H9 (cell line): ENCODE measurements around the gene CSF1R. TPM values are rescaled to one million over a fixed set of nuclear protein-coding genes. Genes with fewer than 3 reads are reported as not detected.

Experiments
- DNase-seq: peaks from one replicate; pipeline ENCODE4 v3.0.0-alpha.2; 2017
- H2AFZ ChIP-seq: one replicate; pipeline ENCODE4 v1.6.1; 2013; ENCODE audit warnings: mild to moderate bottlenecking, low read length, control low read depth, moderate library complexity
- H2AK5ac ChIP-seq: 2 replicates; pipeline ENCODE4 v1.6.1; 2013; ENCODE audit warnings: low read length, control low read depth, mixed read lengths; ENCODE audit not compliant: insufficient read length
- H2BK120ac ChIP-seq: one replicate; pipeline ENCODE4 v1.6.1; 2013; ENCODE audit warnings: low read depth, mild to moderate bottlenecking, low read length, control low read depth, inconsistent platforms; ENCODE audit not compliant: poor library complexity, severe bottlenecking
- H2BK12ac ChIP-seq: 2 replicates; pipeline ENCODE4 v1.6.1; 2013; ENCODE audit warnings: low read length, control low read depth, mixed read lengths, low read depth; ENCODE audit not compliant: insufficient read length
- H2BK15ac ChIP-seq: 2 replicates; pipeline ENCODE4 v1.6.1; 2013; ENCODE audit warnings: low read depth, low read length, control low read depth
- H2BK20ac ChIP-seq: one replicate; pipeline ENCODE4 v1.6.1; 2013; ENCODE audit warnings: low read depth, mild to moderate bottlenecking, low read length, control low read depth, inconsistent platforms; ENCODE audit not compliant: poor library complexity, severe bottlenecking
- H2BK5ac ChIP-seq: 2 replicates; pipeline ENCODE4 v1.6.1; 2013; ENCODE audit warnings: low read length, control low read depth, mixed read lengths; ENCODE audit not compliant: insufficient read length
- H3K14ac ChIP-seq: 2 replicates; pipeline ENCODE4 v1.6.1; 2013; ENCODE audit warnings: low read length, control low read depth; ENCODE audit not compliant: insufficient read depth
- H3K18ac ChIP-seq: 2 replicates; pipeline ENCODE4 v1.6.1; 2013; ENCODE audit warnings: low read depth, mild to moderate bottlenecking, mixed read lengths, low read length, control low read depth; ENCODE audit not compliant: insufficient read length
- H3K23ac ChIP-seq: 2 replicates; pipeline ENCODE4 v1.6.1; 2013; ENCODE audit warnings: low read length, control low read depth, mixed read lengths, low read depth; ENCODE audit not compliant: insufficient read length
- H3K23me2 ChIP-seq: 2 replicates; pipeline ENCODE4 v1.6.1; 2013; ENCODE audit warnings: low read depth, mild to moderate bottlenecking, mixed read lengths, low read length, control low read depth; ENCODE audit not compliant: insufficient read length, poor library complexity, severe bottlenecking
- H3K27ac ChIP-seq: 2 replicates; pipeline ENCODE4 v1.5.1; 2013; ENCODE audit warnings: low read length, control low read depth, mixed read lengths, low read depth; ENCODE audit not compliant: insufficient read length
- H3K27me3 ChIP-seq: 2 replicates; pipeline ENCODE4 v1.6.1; 2013; ENCODE audit warnings: low read length, control low read depth, inconsistent platforms; ENCODE audit not compliant: insufficient read depth
- H3K4ac ChIP-seq: 2 replicates; pipeline ENCODE4 v1.6.1; 2013; ENCODE audit warnings: low read depth, mild to moderate bottlenecking, control low read depth, inconsistent platforms, low read length, moderate library complexity
- H3K4me1 ChIP-seq: 2 replicates; pipeline ENCODE4 v1.6.1; 2013; ENCODE audit warnings: low read length, control low read depth, inconsistent platforms; ENCODE audit not compliant: insufficient read depth
- H3K4me2 ChIP-seq: 2 replicates; pipeline ENCODE4 v1.6.1; 2013; ENCODE audit warnings: low read length, control low read depth, mixed read lengths; ENCODE audit not compliant: insufficient read length, insufficient read depth
- H3K56ac ChIP-seq: 2 replicates; pipeline ENCODE4 v1.6.1; 2013; ENCODE audit warnings: low read depth, mild to moderate bottlenecking, mixed read lengths, low read length, control low read depth; ENCODE audit not compliant: insufficient read length
- H3K79me1 ChIP-seq: 2 replicates; pipeline ENCODE4 v1.6.1; 2013; ENCODE audit warnings: low read depth, mild to moderate bottlenecking, moderate library complexity, low read length, control low read depth, inconsistent platforms; ENCODE audit not compliant: insufficient read depth, poor library complexity, severe bottlenecking
- H3K79me2 ChIP-seq: 2 replicates; pipeline ENCODE4 v1.6.1; 2013; ENCODE audit warnings: low read length, control low read depth, inconsistent platforms; ENCODE audit not compliant: insufficient read depth
- H3K9ac ChIP-seq: 2 replicates; pipeline ENCODE4 v1.6.1; 2013; ENCODE audit warnings: low read length, control low read depth, mixed read lengths; ENCODE audit not compliant: insufficient read length; ENCODE audit errors: extremely low read depth
- H3K9me3 ChIP-seq: one replicate; pipeline ENCODE4 v1.6.1; 2013; ENCODE audit warnings: low read depth, low read length, inconsistent platforms; ENCODE audit not compliant: control insufficient read depth
- H3T11ph ChIP-seq: one replicate; pipeline ENCODE4 v1.6.1; 2013; ENCODE audit warnings: mild to moderate bottlenecking, low read length, control low read depth, inconsistent platforms
- H4K20me1 ChIP-seq: one replicate; pipeline ENCODE4 v1.6.1; 2013; ENCODE audit not compliant: control insufficient read depth, insufficient read length, insufficient read depth
- H4K5ac ChIP-seq: 2 replicates; pipeline ENCODE4 v1.6.1; 2013; ENCODE audit warnings: low read depth, mild to moderate bottlenecking, mixed read lengths, low read length, control low read depth; ENCODE audit not compliant: insufficient read length
- H4K8ac ChIP-seq: replicated peaks from 2 replicates; pipeline ENCODE4 v1.6.1; 2013; ENCODE audit warnings: low read length, control low read depth, mixed read lengths, low read depth; ENCODE audit not compliant: insufficient read length
- H4K91ac ChIP-seq: 2 replicates; pipeline ENCODE4 v1.6.1; 2013; ENCODE audit warnings: low read depth, mild to moderate bottlenecking, moderate library complexity, mixed read lengths, low read length, control low read depth; ENCODE audit not compliant: insufficient read length
- H3K27ac Mint-ChIP-seq, 3 experiments: 2 replicates in 2 of 3; 3 replicates in 1 of 3; pipeline ENCODE4 v1.8.0; 2020 to 2021; ENCODE audit warnings: mixed read lengths in 3 of 3, mild to moderate bottlenecking in 1 of 3, moderate library complexity in 1 of 3
- H3K27me3 Mint-ChIP-seq: 2 replicates; pipeline ENCODE4 v1.8.0; 2021; ENCODE audit warnings: low read depth, mild to moderate bottlenecking, moderate library complexity, mixed read lengths
- H3K36me3 Mint-ChIP-seq, 3 experiments: 2 replicates in 2 of 3; 3 replicates in 1 of 3; pipeline ENCODE4 v1.8.0; 2020 to 2021; ENCODE audit warnings: low read depth in 3 of 3, mixed read lengths in 3 of 3; ENCODE audit not compliant: insufficient read depth in 1 of 3
- H3K4me1 Mint-ChIP-seq, 2 experiments: 2 replicates each; pipeline ENCODE4 v1.8.0; 2020; ENCODE audit warnings: mixed read lengths in 2 of 2
- H3K4me3 Mint-ChIP-seq, 2 experiments: 2 replicates in 1 of 2; 3 replicates in 1 of 2; pipeline ENCODE4 v1.8.0; 2020 to 2021; ENCODE audit warnings: mild to moderate bottlenecking in 2 of 2, mixed read lengths in 2 of 2, moderate library complexity in 1 of 2
- H3K9me3 Mint-ChIP-seq, 2 experiments: 2 replicates in 1 of 2; 3 replicates in 1 of 2; pipeline ENCODE4 v1.8.0; 2020; ENCODE audit warnings: mild to moderate bottlenecking in 2 of 2, mixed read lengths in 2 of 2, moderate library complexity in 1 of 2
- CTCF ChIP-seq: fragments of 200-600 bp; sonication (generic); conservative IDR thresholded peaks from 3 replicates; pipeline ENCODE4 v1.8.0; 2021; ENCODE audit warnings: antibody characterized with exemption, mild to moderate bottlenecking
- WGBS: extraction: QIAGEN DNeasy Blood & Tissue Kit; methylation state at CpG from one replicate; pipeline ENCODE4 v1.1.7; 2013; ENCODE audit warnings: missing lambda C conversion rate, low lambda C conversion rate, mixed read lengths; ENCODE audit not compliant: insufficient read length; ENCODE audit errors: extremely low coverage; 5-methylcytosine and 5-hydroxymethylcytosine counted together
- total RNA-seq: library from RNA; stranded (reverse); gene quantifications from 2 replicates; pipeline ENCODE4 v1.2.1, GENCODE V29; 2021

CSF1R gene
- total RNA-seq, 1 experiment from 2014 or later: 0.13 TPM

DNA sequence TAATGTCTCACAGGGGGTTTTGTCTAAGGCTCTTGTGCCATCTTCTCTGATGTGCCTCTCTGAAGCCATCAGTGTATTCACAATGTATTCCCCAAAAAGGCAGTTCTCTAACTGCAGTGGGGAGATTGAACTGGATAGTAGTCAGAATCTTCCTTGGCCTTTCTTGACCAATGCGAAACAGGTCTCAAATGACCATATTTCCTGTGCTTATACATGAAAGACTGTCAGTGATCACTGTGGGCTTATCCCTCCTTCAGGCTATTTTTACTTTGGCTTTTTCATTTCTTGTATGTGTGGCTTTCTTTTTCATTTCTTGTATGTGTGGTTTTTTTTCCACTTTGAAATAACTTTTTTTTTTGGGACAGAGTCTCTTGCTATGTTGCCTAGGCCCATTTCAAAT, 66.1 kb downstream of the CSF1R start:
- peak overlapping the region in 1 of 3 experiments; percentile 51; a peak in 1 of 7 replicates for H3K27ac Mint-ChIP-seq
- WGBS: no CpG with 5 or more reads among the region's 1 CpG
- H3K4ac ChIP-seq: no peak overlapping the region

More for the DNA sequence above, 66.1 kb downstream of the CSF1R start:
- Histone ChIP-seq H4K20me1 (no peaks in the 10 kb centered on the region), H3K14ac (no peak overlapping the region), H3K9me3 (no peaks in the 10 kb centered on the region), H4K5ac (no peak overlapping the region), H3K4me1 (peaks cover 2% of the 10 kb centered on the region; the same call in 1 of the 2 replicates), H3K4me2 (no peak overlapping the region), H3T11ph (no peak overlapping the region), H3K23ac (no peak overlapping the region), H2AFZ (no peak overlapping the region), H3K27me3 (no peaks in the 10 kb centered on the region), H3K79me2 (no peaks in the 10 kb centered on the region), H3K79me1 (no peaks in the 10 kb centered on the region), H2BK20ac (no peak overlapping the region), H3K18ac (no peak overlapping the region), H3K56ac (no peak overlapping the region), H2BK120ac (no peak overlapping the region), H3K23me2 (no peaks in the 10 kb centered on the region), H2BK15ac (no peak overlapping the region), H3K27ac (no peak overlapping the region), H4K8ac (no peak overlapping the region), H2BK5ac (no peak overlapping the region), H4K91ac (no peak overlapping the region), H3K9ac (no peak overlapping the region), H2BK12ac (no peak overlapping the region), H2AK5ac (no peak overlapping the region)
- Mint-ChIP-seq H3K4me1 (peaks cover 16 to 24% of the 10 kb centered on the region in 2 experiments), H3K9me3 (peaks cover 7 to 8% of the 10 kb centered on the region in 2 experiments; a peak in 4 of 5 replicates), H3K27me3 (no peaks in the 10 kb centered on the region), H3K36me3 (peaks cover 20 to 71% (median 62%) of the 10 kb centered on the region in 3 experiments), H3K4me3 (no peak overlapping the region; a peak in 1 of 5 replicates)
- no peak for TF ChIP-seq CTCF
- DNase-seq: no peak
